Fibroblast of the aortic adventitia (primary cell): Measurements from ENCODE around the gene FLAD1. TPM values are rescaled to one million over a fixed set of nuclear protein-coding genes. Genes with fewer than 3 reads are reported as not detected.

Experiments used
- DNase-seq: peaks from one replicate; pipeline ENCODE4 v3.0.0-alpha.2; 2010; ENCODE audit warnings: low read depth
- H3K4me3 ChIP-seq: 2 replicates; pipeline ENCODE4 v1.5.1; 2011; ENCODE audit warnings: low read depth, mild to moderate bottlenecking, control low read depth, low read length, moderate library complexity
- CTCF ChIP-seq: IDR thresholded peaks from 2 replicates; pipeline ENCODE4 v1.5.1; 2011; ENCODE audit warnings: mild to moderate bottlenecking, low read length, control low read depth, inconsistent platforms; ENCODE audit not compliant: insufficient read depth
- total RNA-seq: library from RNA; depleted of rRNA; stranded (reverse); fragments of >200 nt; gene quantifications from 2 replicates; pipeline ENCODE4 v1.2.3, GENCODE V29; 2012; ENCODE audit warnings: low replicate concordance

Gene FLAD1
- total RNA-seq, 1 donor = 17.7 TPM

GRCh38 chr1:155014709-155015508, 31.8 kb downstream of the FLAD1 start:
- no peak for TF ChIP-seq CTCF
- H3K4me3 ChIP-seq = no peak overlapping the region
- DNase-seq = no peak

GRCh38 chr1:155015527-155016230, 32.5 kb downstream of the FLAD1 start:
- TF ChIP-seq CTCF = no peak
- no peak overlapping the region for H3K4me3 ChIP-seq
- no peak for DNase-seq

GRCh38 chr1:155016231-155016831, 33.2 kb downstream of the FLAD1 start:
- no peak for TF ChIP-seq CTCF
- no peak for DNase-seq
- no peak overlapping the region for H3K4me3 ChIP-seq

- TF ChIP-seq CTCF = peak; percentile 94
- peak; percentile 82 for DNase-seq
- H3K4me3 ChIP-seq = peak overlapping the region; percentile 42
Observed at GRCh38 chr1:155017041-155017945, 34.1 kb downstream of the FLAD1 start.

- peak overlapping the region; percentile 25 for H3K4me3 ChIP-seq
- no peak for DNase-seq
- TF ChIP-seq CTCF = no peak
Observed at GRCh38 chr1:155017946-155018316, 34.8 kb downstream of the FLAD1 start.
